ENCODE results near the gene SDHB. TPM values are rescaled to one million over a fixed set of nuclear protein-coding genes. Genes with fewer than 3 reads are reported as not detected.

The SDHB gene
- total and polyA plus RNA-seq, 9 donors = 83.6 to 118 (median 93.5) TPM

- peaks cover 2% of the 10 kb centered on the region for H3K9me3 ChIP-seq (replicated peaks; ENCODE audit: control insufficient read depth, low read depth, low read length)
- H3K4me3 ChIP-seq (ENCODE audit: low read length) = no peak overlapping the region
- WGBS (ENCODE audit: insufficient coverage) = 55% methylated on average over 3 of the region's 4 CpGs
- H3K4me1 ChIP-seq (ENCODE audit: control insufficient read depth, insufficient read depth, low read length) = peaks cover 56% of the 10 kb centered on the region
- peaks cover 4% of the 10 kb centered on the region for H3K27me3 ChIP-seq (ENCODE audit: control insufficient read depth, insufficient read depth, low read length)
- DNase-seq = no peak
- no peak overlapping the region for H3K27ac ChIP-seq (ENCODE audit: low read length)
- peaks cover 5% of the 10 kb centered on the region for H3K36me3 ChIP-seq (ENCODE audit: control insufficient read depth, insufficient read depth, low read length)
Measured at GRCh38 chr1:17095141-17095540, 41.3 kb upstream of the SDHB start.

- H3K9me3 ChIP-seq (replicated peaks; ENCODE audit: control insufficient read depth, low read depth, low read length) = peaks cover 2% of the 10 kb centered on the region
- WGBS (ENCODE audit: insufficient coverage) = 13% methylated on average over 3 of the region's 5 CpGs
- H3K36me3 ChIP-seq (ENCODE audit: control insufficient read depth, insufficient read depth, low read length) = peaks cover 5% of the 10 kb centered on the region
- H3K27ac ChIP-seq (ENCODE audit: low read length) = no peak overlapping the region
- H3K4me3 ChIP-seq (ENCODE audit: low read length) = no peak overlapping the region
- H3K4me1 ChIP-seq (ENCODE audit: control insufficient read depth, insufficient read depth, low read length) = peaks cover 51% of the 10 kb centered on the region
- DNase-seq = no peak
- H3K27me3 ChIP-seq (ENCODE audit: control insufficient read depth, insufficient read depth, low read length) = peaks cover 5% of the 10 kb centered on the region
Measured at GRCh38 chr1:17094664-17095063, 40.8 kb upstream of the SDHB start.

DNA sequence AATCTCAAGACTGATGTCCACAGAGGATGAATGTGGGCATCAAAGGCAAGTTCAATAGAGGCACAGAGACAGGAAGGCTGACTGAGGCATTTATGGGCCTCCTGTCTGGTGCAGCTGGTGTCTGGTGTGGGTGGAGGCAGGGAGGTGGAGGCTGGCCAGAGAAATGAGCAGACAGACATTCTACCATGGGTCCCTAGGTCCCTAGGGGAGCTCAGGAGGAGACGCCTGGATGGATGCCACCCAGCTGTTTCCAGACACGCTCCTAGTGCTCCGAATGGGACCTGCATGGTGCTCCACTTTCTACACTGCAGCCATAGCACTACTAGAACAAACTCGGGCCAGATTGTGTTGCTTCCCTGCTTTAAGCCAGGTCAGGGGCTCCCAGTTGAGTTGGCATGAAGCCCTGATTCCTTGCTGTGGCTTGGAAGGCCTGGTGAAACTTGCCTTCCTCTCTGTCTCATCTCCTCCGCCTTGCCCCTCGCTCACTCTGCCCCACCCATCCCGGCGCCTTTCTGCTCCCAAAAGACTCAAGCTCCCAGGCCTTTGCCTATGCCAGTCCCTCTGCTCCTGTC is 40.1 kb upstream of the SDHB start:
- 80% methylated on average over 7 of the region's 8 CpGs for WGBS (ENCODE audit: insufficient coverage)
- Histone ChIP-seq H3K27ac (ENCODE audit: low read length) (no peak overlapping the region), H3K4me3 (ENCODE audit: low read length) (no peak overlapping the region), H3K4me1 (ENCODE audit: control insufficient read depth, insufficient read depth, low read length) (peaks cover 44% of the 10 kb centered on the region), H3K9me3 (replicated peaks; ENCODE audit: control insufficient read depth, low read depth, low read length) (peaks cover 2% of the 10 kb centered on the region), H3K36me3 (ENCODE audit: control insufficient read depth, insufficient read depth, low read length) (peaks cover 5% of the 10 kb centered on the region), H3K27me3 (ENCODE audit: control insufficient read depth, insufficient read depth, low read length) (peaks cover 6% of the 10 kb centered on the region)
- no peak for DNase-seq

DNA sequence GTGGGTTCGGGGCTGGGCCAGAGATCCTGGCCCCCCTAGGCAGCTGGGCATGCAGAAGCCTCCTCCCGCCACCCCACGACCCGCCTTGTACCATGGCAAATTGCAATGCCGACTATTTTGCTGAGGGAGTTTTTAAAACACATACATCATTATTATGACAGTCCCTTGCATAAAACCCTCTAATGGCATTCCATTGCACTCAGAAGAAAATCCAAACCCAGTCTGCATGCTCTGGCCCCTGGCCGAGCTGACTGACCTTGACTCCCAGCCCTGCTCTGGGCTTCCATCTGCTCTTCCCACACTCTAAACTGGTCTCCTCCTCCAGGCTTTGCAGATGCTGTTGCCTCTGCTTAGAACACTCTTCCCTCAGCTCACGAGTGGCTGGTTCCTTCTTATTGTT is 37.4 kb upstream of the SDHB start:
- DNase-seq = no peak
- Histone ChIP-seq H3K9me3 (replicated peaks; ENCODE audit: control insufficient read depth, low read depth, low read length) (peaks cover 2% of the 10 kb centered on the region), H3K4me3 (ENCODE audit: low read length) (no peak overlapping the region), H3K27ac (ENCODE audit: low read length) (no peak overlapping the region), H3K4me1 (ENCODE audit: control insufficient read depth, insufficient read depth, low read length) (peaks cover 18% of the 10 kb centered on the region), H3K27me3 (ENCODE audit: control insufficient read depth, insufficient read depth, low read length) (peaks cover 6% of the 10 kb centered on the region), H3K36me3 (ENCODE audit: control insufficient read depth, insufficient read depth, low read length) (peaks cover 5% of the 10 kb centered on the region)
- 61% methylated on average over 4 of the region's 7 CpGs for WGBS (ENCODE audit: insufficient coverage)

GRCh38 chr1:17089506-17089905 is 35.7 kb upstream of the SDHB start:
- peaks cover 4% of the 10 kb centered on the region for H3K27me3 ChIP-seq (ENCODE audit: control insufficient read depth, insufficient read depth, low read length)
- H3K4me3 ChIP-seq (ENCODE audit: low read length) = no peak overlapping the region
- no peak for DNase-seq
- peaks cover 2% of the 10 kb centered on the region for H3K9me3 ChIP-seq (replicated peaks; ENCODE audit: control insufficient read depth, low read depth, low read length)
- WGBS (ENCODE audit: insufficient coverage) = 82% methylated on average over 13 of the region's 14 CpGs
- no peak overlapping the region for H3K27ac ChIP-seq (ENCODE audit: low read length)
- H3K36me3 ChIP-seq (ENCODE audit: control insufficient read depth, insufficient read depth, low read length) = peaks cover 5% of the 10 kb centered on the region
- peaks cover 18% of the 10 kb centered on the region for H3K4me1 ChIP-seq (ENCODE audit: control insufficient read depth, insufficient read depth, low read length)

GRCh38 chr1:17086751-17087150 is 32.9 kb upstream of the SDHB start:
- Histone ChIP-seq H3K4me3 (ENCODE audit: low read length) (no peak overlapping the region), H3K36me3 (ENCODE audit: control insufficient read depth, insufficient read depth, low read length) (no peaks in the 10 kb centered on the region), H3K4me1 (ENCODE audit: control insufficient read depth, insufficient read depth, low read length) (peaks cover 9% of the 10 kb centered on the region), H3K9me3 (replicated peaks; ENCODE audit: control insufficient read depth, low read depth, low read length) (no peaks in the 10 kb centered on the region), H3K27ac (ENCODE audit: low read length) (no peak overlapping the region), H3K27me3 (ENCODE audit: control insufficient read depth, insufficient read depth, low read length) (peaks cover 2% of the 10 kb centered on the region)
- DNase-seq = no peak
- 60% methylated on average over 2 of the region's 6 CpGs for WGBS (ENCODE audit: insufficient coverage)

- H3K4me1 ChIP-seq (ENCODE audit: control insufficient read depth, insufficient read depth, low read length) = peaks cover 16% of the 10 kb centered on the region
- 74% methylated on average over 9 of the region's 10 CpGs for WGBS (ENCODE audit: insufficient coverage)
- no peaks in the 10 kb centered on the region for H3K9me3 ChIP-seq (replicated peaks; ENCODE audit: control insufficient read depth, low read depth, low read length)
- H3K27me3 ChIP-seq (ENCODE audit: control insufficient read depth, insufficient read depth, low read length) = peaks cover 2% of the 10 kb centered on the region
- H3K4me3 ChIP-seq (ENCODE audit: low read length) = no peak overlapping the region
- H3K27ac ChIP-seq (ENCODE audit: low read length) = no peak overlapping the region
- H3K36me3 ChIP-seq (ENCODE audit: control insufficient read depth, insufficient read depth, low read length) = no peaks in the 10 kb centered on the region
- DNase-seq = no peak
Measured at GRCh38 chr1:17084787-17085186, 31.0 kb upstream of the SDHB start.

DNA sequence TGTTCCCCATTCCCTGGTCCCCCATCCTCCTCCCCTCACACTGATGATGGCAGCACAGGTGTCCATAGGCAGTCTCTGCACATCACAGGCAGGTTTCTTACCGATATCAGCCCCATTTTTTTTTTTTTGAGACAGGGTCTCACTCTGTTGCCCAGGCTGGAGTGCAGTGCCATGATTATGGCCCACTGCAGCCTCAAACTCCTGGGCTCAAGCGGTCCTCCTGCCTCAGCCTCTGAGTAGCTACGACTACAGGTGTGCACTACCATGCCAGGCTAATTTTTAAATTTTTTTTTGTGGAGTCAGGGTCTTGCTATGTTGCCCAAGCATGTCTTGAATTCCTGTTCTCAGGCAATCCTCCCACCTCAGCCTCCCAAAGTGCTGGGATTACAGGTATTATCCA is 28.9 kb upstream of the SDHB start:
- H3K4me1 ChIP-seq (ENCODE audit: control insufficient read depth, insufficient read depth, low read length) = peaks cover 16% of the 10 kb centered on the region
- WGBS (ENCODE audit: insufficient coverage) = 100% methylated on average over 2 of the region's 3 CpGs
- H3K36me3 ChIP-seq (ENCODE audit: control insufficient read depth, insufficient read depth, low read length) = no peaks in the 10 kb centered on the region
- no peaks in the 10 kb centered on the region for H3K27me3 ChIP-seq (ENCODE audit: control insufficient read depth, insufficient read depth, low read length)
- H3K27ac ChIP-seq (ENCODE audit: low read length) = no peak overlapping the region
- no peaks in the 10 kb centered on the region for H3K9me3 ChIP-seq (replicated peaks; ENCODE audit: control insufficient read depth, low read depth, low read length)
- no peak for DNase-seq
- H3K4me3 ChIP-seq (ENCODE audit: low read length) = no peak overlapping the region

DNA sequence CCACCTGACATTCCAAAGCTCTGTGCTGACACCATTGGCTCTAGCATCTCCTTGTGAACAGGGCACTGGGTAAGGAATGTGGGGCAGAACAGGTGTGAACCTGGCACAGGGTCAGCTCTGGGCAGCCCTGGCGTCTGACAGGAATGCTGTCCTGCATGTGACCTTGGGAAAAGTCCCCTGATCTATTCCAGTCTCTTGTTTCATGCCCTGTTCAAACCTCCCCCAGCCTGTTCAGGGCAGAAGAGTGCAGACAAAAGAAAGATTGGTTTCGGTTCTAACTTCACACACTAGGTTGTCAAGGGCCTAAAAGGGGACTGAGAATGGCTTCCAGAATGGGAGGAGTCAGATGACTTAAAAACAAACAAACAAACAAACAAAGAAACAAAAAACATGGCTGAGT is 27.6 kb upstream of the SDHB start:
- H3K27me3 ChIP-seq (ENCODE audit: control insufficient read depth, insufficient read depth, low read length) = no peaks in the 10 kb centered on the region
- H3K4me3 ChIP-seq (ENCODE audit: low read length) = no peak overlapping the region
- no peaks in the 10 kb centered on the region for H3K9me3 ChIP-seq (replicated peaks; ENCODE audit: control insufficient read depth, low read depth, low read length)
- peaks cover 16% of the 10 kb centered on the region for H3K4me1 ChIP-seq (ENCODE audit: control insufficient read depth, insufficient read depth, low read length)
- WGBS (ENCODE audit: insufficient coverage) = no CpG with 5 or more reads among the region's 2 CpGs
- H3K36me3 ChIP-seq (ENCODE audit: control insufficient read depth, insufficient read depth, low read length) = no peaks in the 10 kb centered on the region
- H3K27ac ChIP-seq (ENCODE audit: low read length) = peak overlapping the region; percentile 62
- DNase-seq = peak; percentile 41

- Histone ChIP-seq H3K27me3 (ENCODE audit: control insufficient read depth, insufficient read depth, low read length) (no peaks in the 10 kb centered on the region), H3K4me1 (ENCODE audit: control insufficient read depth, insufficient read depth, low read length) (peaks cover 16% of the 10 kb centered on the region), H3K9me3 (replicated peaks; ENCODE audit: control insufficient read depth, low read depth, low read length) (no peaks in the 10 kb centered on the region), H3K4me3 (ENCODE audit: low read length) (no peak overlapping the region), H3K36me3 (ENCODE audit: control insufficient read depth, insufficient read depth, low read length) (no peaks in the 10 kb centered on the region), H3K27ac (ENCODE audit: low read length) (peak overlapping the region; percentile 62)
- DNase-seq = peak; percentile 39
- 24% methylated on average over 2 of the region's 4 CpGs for WGBS (ENCODE audit: insufficient coverage)
Measured at GRCh38 chr1:17080880-17081279, 27.0 kb upstream of the SDHB start.

Data from muscle of leg (tissue), 11 donors.